HFFc6 (cell line): ENCODE data around the gene DMBX1. TPM values are rescaled to one million over a fixed set of nuclear protein-coding genes. Genes with fewer than 3 reads are reported as not detected.

ENCODE experiments used
- DNase-seq: peaks from one replicate; pipeline ENCODE4 v3.0.0-alpha.2; 2018
- H3K27ac Mint-ChIP-seq: 2 replicates; pipeline ENCODE4 v1.8.0; 2020; ENCODE audit warnings: mild to moderate bottlenecking, mixed read lengths
- H3K27me3 Mint-ChIP-seq: 2 replicates; pipeline ENCODE4 v1.8.0; 2021; ENCODE audit warnings: mild to moderate bottlenecking, moderate library complexity, mixed read lengths; ENCODE audit not compliant: insufficient read depth
- H3K36me3 Mint-ChIP-seq: 2 replicates; pipeline ENCODE4 v1.8.0; 2021; ENCODE audit warnings: low read depth, mixed read lengths
- H3K4me1 Mint-ChIP-seq: 2 replicates; pipeline ENCODE4 v1.8.0; 2020; ENCODE audit warnings: low read depth, mixed read lengths
- H3K4me3 Mint-ChIP-seq: 2 replicates; pipeline ENCODE4 v1.8.0; 2020; ENCODE audit warnings: mild to moderate bottlenecking, moderate library complexity, mixed read lengths
- H3K9me3 Mint-ChIP-seq: 2 replicates; pipeline ENCODE4 v1.8.0; 2020; ENCODE audit warnings: mild to moderate bottlenecking, mixed read lengths
- total RNA-seq, 6 experiments: library from RNA; stranded (reverse); fragmentation: NEBNext Ultra II Directional; extraction: Animal tissue kit (Norgen Biotek cat#: 25700); gene quantifications; 2 replicates in 1 of 6; 3 replicates in 5 of 6; pipeline ENCODE4 v1.2.3, GENCODE V29; 2021
- TF ChIP-seq, protein P1 (sequence below): fragments of 200-600 bp; sonication (generic); IDR thresholded peaks from 2 replicates; pipeline ENCODE4 v1.5.0; 2021; ENCODE audit warnings: antibody characterized with exemption, mild to moderate bottlenecking

DMBX1 gene
- total RNA-seq, 6 experiments from 2014 or later = not detected

DNA sequence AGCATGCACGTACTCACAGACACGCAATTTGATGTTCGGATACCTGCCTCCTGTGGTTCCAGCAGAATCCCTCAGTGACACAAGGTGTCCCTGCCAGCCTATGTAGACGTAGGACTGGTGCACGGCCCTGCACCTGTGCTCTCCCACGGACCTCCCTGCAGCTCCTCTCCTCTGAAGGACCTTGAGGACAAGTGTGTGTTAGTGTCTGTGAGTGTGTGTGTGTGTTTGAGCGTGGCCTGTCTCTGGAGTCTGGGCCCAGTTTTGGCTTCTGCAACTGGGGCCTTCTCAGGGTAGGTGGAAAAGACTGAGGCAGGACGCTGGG is 22.5 kb upstream of the DMBX1 start:
- peak overlapping the region; percentile 81 for H3K4me3 Mint-ChIP-seq
- TF ChIP-seq, protein P1, sequence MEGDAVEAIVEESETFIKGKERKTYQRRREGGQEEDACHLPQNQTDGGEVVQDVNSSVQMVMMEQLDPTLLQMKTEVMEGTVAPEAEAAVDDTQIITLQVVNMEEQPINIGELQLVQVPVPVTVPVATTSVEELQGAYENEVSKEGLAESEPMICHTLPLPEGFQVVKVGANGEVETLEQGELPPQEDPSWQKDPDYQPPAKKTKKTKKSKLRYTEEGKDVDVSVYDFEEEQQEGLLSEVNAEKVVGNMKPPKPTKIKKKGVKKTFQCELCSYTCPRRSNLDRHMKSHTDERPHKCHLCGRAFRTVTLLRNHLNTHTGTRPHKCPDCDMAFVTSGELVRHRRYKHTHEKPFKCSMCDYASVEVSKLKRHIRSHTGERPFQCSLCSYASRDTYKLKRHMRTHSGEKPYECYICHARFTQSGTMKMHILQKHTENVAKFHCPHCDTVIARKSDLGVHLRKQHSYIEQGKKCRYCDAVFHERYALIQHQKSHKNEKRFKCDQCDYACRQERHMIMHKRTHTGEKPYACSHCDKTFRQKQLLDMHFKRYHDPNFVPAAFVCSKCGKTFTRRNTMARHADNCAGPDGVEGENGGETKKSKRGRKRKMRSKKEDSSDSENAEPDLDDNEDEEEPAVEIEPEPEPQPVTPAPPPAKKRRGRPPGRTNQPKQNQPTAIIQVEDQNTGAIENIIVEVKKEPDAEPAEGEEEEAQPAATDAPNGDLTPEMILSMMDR = no peak
- no peaks in the 10 kb centered on the region for H3K36me3 Mint-ChIP-seq
- no peak overlapping the region for H3K27ac Mint-ChIP-seq
- H3K4me1 Mint-ChIP-seq = peaks cover 13% of the 10 kb centered on the region
- no peaks in the 10 kb centered on the region for H3K9me3 Mint-ChIP-seq
- peaks cover 31% of the 10 kb centered on the region for H3K27me3 Mint-ChIP-seq
- no peak for DNase-seq

DNA sequence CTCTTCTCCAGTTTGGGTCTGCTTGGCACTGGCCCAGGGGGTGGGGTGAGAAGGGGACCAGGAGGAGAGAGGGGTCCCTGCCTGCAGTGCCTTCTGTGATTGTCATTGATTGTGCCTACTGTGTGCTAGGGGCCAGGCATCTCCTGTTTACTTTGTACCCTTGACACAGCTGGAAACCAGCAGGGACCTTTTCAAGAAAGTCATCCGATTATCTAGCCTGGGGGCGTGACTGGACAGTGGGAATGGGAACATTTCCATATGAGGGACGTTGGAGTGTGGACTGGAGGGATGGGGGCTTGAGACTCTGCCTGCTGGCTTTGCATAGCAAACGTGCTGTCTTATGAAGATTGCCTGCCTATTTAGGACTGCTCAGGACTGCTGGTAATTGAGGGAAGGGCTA is 19.8 kb upstream of the DMBX1 start:
- Mint-ChIP-seq H3K27ac (no peak overlapping the region), H3K27me3 (peaks cover 35% of the 10 kb centered on the region), H3K4me1 (peaks cover 8% of the 10 kb centered on the region), H3K36me3 (no peaks in the 10 kb centered on the region), H3K9me3 (no peaks in the 10 kb centered on the region), H3K4me3 (no peak overlapping the region)
- DNase-seq = no peak
- TF ChIP-seq, protein P1 = no peak

DNA sequence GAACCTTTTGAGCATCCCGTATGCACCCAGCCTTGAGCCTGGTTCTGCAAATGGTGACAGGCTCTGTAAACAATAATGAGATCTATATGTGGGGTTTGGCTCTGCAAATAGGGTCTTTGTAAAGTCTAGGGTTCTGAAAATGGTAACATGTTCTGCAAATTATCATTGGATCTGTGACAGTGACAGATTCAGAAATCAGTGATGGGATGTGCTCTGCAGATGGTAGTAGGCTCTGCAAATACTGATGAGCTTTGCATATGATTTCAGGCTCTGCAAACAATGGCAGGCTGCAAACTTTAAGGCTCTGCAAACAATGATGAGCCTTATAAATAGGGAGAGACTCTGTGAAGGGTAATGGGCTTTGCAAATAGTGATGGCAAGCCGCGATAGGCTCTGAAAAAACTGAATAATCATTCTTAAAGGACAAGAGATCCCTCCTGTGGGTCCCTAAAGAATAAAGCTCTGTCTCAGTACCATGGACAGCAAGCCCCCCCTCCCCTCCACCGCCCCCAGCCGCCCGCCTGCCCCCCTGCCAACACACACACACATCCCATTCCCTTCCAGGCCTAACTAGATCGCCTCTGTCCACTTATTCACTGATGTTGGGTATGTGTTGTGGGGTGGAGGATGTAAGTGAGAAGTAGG is 17.7 kb upstream of the DMBX1 start:
- H3K36me3 Mint-ChIP-seq = no peaks in the 10 kb centered on the region
- no peak overlapping the region for H3K27ac Mint-ChIP-seq
- no peak overlapping the region for H3K4me3 Mint-ChIP-seq
- H3K27me3 Mint-ChIP-seq = peaks cover 46% of the 10 kb centered on the region
- no peaks in the 10 kb centered on the region for H3K9me3 Mint-ChIP-seq
- H3K4me1 Mint-ChIP-seq = peaks cover 5% of the 10 kb centered on the region
- TF ChIP-seq, protein P1 = no peak
- no peak for DNase-seq

DNA sequence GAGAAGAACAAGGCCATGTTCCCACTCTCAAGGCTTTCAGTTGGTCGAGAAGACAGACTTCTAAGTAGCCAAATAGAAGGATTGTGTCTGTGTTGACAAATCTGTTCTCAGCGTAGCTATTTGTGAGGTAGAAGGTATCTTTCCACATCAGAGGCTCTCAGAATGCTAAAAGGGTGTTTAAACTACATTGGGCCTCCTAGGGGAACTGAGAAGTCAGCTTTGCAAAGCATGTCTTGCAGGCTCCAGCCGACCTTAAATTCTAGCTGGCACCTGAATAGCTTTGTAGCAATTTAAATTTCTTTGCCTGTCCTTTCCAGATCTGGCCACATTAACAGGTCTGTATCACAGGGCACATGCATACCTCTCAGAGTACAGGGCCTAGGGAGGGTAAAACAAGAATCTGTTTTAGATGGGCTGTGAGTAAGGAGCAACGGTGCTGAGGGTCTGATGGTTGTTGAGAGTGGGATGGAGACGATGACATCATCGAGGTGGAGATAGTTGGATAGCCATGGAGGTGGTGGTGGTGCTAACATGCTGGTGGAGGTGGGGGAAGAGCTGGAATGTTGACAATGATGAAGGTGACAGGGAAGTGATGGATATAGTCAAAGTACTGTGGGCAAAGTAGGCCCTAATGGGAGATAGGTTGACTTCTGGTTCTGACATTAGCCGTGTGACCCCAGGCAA is 17.0 kb upstream of the DMBX1 start:
- no peak for DNase-seq
- TF ChIP-seq, protein P1 = no peak
- no peak overlapping the region for H3K4me3 Mint-ChIP-seq
- H3K9me3 Mint-ChIP-seq = no peaks in the 10 kb centered on the region
- no peaks in the 10 kb centered on the region for H3K36me3 Mint-ChIP-seq
- H3K27ac Mint-ChIP-seq = no peak overlapping the region
- H3K4me1 Mint-ChIP-seq = no peaks in the 10 kb centered on the region
- peaks cover 50% of the 10 kb centered on the region for H3K27me3 Mint-ChIP-seq

DNA sequence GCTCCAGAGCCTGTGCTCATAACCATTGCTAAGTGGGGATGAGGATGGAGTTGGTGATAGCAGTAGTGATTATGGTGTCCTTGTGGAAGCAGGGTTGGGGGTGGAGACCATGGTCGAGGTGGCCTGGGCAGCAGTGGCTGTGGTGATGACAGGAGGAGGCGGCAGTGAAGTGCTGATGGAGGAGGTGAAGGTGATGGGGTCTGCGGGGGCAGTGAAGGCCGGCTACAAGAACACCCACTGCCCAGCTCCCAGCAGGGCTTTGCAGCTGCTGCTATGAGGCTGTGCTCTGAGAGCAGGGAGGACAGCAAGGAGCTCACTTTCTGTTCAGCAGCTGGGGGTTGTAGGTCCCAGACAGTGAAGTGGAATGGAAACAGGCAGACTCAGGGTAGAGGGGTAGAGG is 15.6 kb upstream of the DMBX1 start:
- H3K36me3 Mint-ChIP-seq = no peaks in the 10 kb centered on the region
- H3K4me3 Mint-ChIP-seq = no peak overlapping the region
- no peak overlapping the region for H3K27ac Mint-ChIP-seq
- no peaks in the 10 kb centered on the region for H3K4me1 Mint-ChIP-seq
- no peaks in the 10 kb centered on the region for H3K9me3 Mint-ChIP-seq
- TF ChIP-seq, protein P1 = no peak
- DNase-seq = no peak
- H3K27me3 Mint-ChIP-seq = peaks cover 44% of the 10 kb centered on the region
